Activated naive CD8-positive, alpha-beta T cell (primary cell): ENCODE data around the gene ZRANB3.
"Not testable (repeated sequence)": the region's sequence is repeated elsewhere in the genome, so short reads cannot be mapped to it uniquely, and the experiment has no call there.

ENCODE experiments used
- H3K27ac Mint-ChIP-seq: one replicate; pipeline ENCODE4 v1.8.0; 2021; ENCODE audit warnings: mixed read lengths
- H3K27me3 Mint-ChIP-seq: one replicate; pipeline ENCODE4 v1.8.0; 2021; ENCODE audit warnings: mixed read lengths
- H3K36me3 Mint-ChIP-seq: one replicate; pipeline ENCODE4 v1.8.0; 2021; ENCODE audit warnings: mixed read lengths
- H3K4me1 Mint-ChIP-seq: one replicate; pipeline ENCODE4 v1.8.0; 2021; ENCODE audit warnings: low read depth, mixed read lengths
- H3K4me3 Mint-ChIP-seq: one replicate; pipeline ENCODE4 v1.8.0; 2021; ENCODE audit warnings: mild to moderate bottlenecking, mixed read lengths
- H3K9me3 Mint-ChIP-seq: one replicate; pipeline ENCODE4 v1.8.0; 2021; ENCODE audit warnings: low read depth, mixed read lengths

ZRANB3 gene

DNA sequence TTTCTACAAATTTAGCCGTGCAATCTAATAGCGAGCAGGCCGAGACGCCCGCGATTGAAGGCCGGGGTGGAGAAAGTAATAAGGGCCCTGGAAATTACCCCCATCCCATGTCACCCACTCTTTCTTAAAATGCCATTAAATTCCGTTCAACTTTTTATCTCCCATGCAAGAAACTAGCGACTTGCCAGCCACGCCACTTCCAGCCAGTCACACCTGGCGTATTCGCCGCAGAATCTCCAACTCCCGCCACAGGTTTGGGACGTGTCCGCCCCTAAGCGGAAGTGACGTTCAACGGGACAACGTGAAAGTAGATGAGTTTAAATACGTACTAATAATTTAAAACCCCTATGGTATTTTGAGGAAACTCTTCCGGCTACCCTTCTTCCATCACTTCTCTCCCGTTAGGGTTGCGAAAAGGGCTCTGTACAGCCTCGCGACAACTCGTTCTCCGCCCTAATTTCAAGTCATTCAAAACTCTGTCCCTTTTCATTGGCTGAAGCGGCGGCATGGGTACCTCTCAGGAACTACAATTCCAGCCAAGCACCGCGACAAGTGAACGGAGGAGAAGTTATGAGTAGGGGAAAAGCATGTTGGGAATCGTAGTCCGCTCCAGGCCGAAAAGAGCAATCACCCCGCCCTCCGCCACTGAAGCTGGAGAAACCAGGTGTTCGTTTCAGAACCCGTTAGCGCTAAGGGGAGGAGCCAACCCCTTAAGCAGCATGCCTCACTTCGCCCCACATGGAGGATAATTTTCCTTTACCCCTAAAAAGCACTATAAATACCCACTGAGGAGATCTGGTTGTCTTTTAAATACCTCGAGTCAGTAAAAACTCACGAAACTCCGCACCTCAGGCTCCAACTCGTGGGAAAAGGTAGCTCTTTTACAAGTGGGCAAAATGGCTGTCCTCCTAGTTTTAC, at the start of gene ZRANB3:
ZRANB3 (minus strand) TSS at position 906 of the 918 bp plus-strand sequence.
- H3K36me3 Mint-ChIP-seq: peaks cover 2% of the 10 kb centered on the region
- H3K9me3 Mint-ChIP-seq: no peaks in the 10 kb centered on the region
- H3K4me1 Mint-ChIP-seq: peaks cover 32% of the 10 kb centered on the region
- H3K27ac Mint-ChIP-seq: peak within 1 kb of the TSS; percentile 85
- H3K27me3 Mint-ChIP-seq: no peaks in the 10 kb centered on the region
- H3K4me3 Mint-ChIP-seq: no peak within 1 kb of the TSS

DNA sequence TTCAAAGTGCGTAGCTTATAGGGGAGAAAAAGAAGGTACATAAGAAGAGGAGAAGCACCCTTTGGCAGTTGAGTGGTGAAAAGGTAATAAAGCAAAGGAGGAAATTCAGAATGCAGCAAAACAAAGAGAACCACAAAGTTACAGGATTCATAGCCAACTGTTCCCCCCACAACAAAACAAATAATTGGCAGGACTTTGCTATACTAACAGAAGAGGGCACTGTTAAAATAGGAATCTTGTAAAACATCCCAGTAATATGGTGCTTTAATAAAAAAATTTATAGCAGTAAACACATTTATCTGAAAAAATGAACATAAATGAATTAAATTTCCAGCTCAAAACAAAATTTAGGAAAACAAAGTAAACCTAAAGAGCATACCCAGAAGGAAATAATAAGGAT, 42.6 kb upstream of the ZRANB3 start:
- H3K9me3 Mint-ChIP-seq: no peaks in the 10 kb centered on the region
- peaks cover 4% of the 10 kb centered on the region for H3K36me3 Mint-ChIP-seq
- H3K4me1 Mint-ChIP-seq: no peaks in the 10 kb centered on the region
- no peak overlapping the region for H3K4me3 Mint-ChIP-seq
- no peak overlapping the region for H3K27ac Mint-ChIP-seq
- no peaks in the 10 kb centered on the region for H3K27me3 Mint-ChIP-seq

DNA sequence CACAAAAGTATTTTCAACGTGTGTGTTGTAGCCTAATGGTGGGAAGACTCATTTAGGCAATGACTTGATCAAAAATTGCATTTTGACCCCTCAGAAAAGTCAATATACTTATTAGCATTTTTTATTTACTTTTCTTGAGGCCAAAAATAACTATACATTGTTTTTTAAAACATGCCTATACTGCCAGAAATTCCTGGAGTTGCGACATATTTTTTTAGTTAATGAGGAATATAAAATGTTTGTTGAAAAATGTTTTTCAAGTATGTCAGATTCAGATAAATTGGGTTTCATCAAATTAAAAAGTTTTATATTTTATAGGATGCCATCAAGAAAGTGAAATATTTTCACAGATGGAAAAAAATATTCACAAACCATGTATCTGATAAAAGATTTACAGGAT, 39.9 kb upstream of the ZRANB3 start:
- H3K4me1 Mint-ChIP-seq: no peaks in the 10 kb centered on the region
- H3K27ac Mint-ChIP-seq: no peak overlapping the region
- no peaks in the 10 kb centered on the region for H3K27me3 Mint-ChIP-seq
- H3K9me3 Mint-ChIP-seq: no peaks in the 10 kb centered on the region
- H3K4me3 Mint-ChIP-seq: no peak overlapping the region
- peaks cover 6% of the 10 kb centered on the region for H3K36me3 Mint-ChIP-seq

DNA sequence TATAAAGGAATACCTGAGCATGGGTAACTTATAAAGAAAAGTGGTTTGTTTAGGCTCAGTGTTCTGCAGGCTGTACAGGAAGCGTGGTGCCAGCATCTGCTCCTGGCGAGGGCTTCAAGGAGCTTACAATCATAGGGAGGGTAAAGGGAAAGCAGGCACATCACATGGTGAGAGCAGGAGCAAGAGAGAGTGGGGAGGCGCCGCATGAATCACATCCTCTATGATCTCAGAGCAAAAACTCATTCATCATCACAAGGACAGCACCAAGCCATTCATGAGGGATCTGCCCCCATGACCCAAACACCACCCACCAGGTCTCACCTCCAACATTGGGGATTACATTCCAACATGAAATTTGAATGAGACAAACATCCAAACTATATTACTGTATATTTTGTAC, 32.8 kb upstream of the ZRANB3 start:
- H3K4me1 Mint-ChIP-seq: peaks cover 13% of the 10 kb centered on the region
- no peaks in the 10 kb centered on the region for H3K27me3 Mint-ChIP-seq
- H3K4me3 Mint-ChIP-seq: no peak overlapping the region
- H3K36me3 Mint-ChIP-seq: peaks cover 5% of the 10 kb centered on the region
- no peaks in the 10 kb centered on the region for H3K9me3 Mint-ChIP-seq
- H3K27ac Mint-ChIP-seq: peak overlapping the region; percentile 71

DNA sequence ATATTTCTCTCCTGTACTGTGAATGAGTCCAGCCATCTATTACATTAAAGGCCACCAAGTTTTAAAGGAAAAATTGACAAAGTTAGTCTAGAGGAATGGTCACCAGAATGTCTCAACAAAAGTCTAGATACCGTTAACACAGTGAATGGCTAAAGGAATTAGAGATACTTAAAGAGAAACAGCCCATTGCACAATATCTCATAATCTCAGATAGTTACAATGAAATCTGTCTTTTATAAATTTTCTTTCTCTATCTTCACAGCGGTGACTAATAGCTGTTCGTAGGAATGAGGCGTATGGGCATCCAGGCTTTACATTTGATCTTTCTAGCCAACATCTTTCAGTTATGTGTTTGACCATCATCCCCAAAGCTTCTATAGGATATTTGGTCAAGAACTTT, 30.9 kb upstream of the ZRANB3 start:
- Mint-ChIP-seq H3K9me3 (no peaks in the 10 kb centered on the region), H3K27me3 (no peaks in the 10 kb centered on the region), H3K36me3 (peaks cover 2% of the 10 kb centered on the region), H3K27ac (no peak overlapping the region), H3K4me1 (peaks cover 22% of the 10 kb centered on the region), H3K4me3 (no peak overlapping the region)

DNA sequence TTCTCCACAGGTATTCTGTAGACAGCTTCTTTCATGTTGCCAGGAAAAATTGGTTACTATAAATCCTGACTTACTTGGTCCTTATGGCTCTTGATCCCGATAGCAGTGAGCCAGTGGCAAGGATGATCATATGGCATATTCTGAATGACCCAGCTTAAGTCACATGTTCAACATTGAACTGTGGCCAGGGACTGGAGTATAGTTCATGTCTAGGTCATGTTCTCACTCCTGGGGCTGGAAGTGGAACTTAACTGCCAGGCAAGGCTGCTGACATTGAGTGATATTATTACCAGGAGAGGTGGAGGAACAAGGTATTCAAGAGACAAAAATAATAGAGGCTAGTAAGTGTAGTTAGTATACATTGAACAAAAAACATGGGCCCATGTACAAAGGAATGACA, 26.5 kb upstream of the ZRANB3 start:
- Mint-ChIP-seq H3K4me3 (no peak overlapping the region), H3K27me3 (no peaks in the 10 kb centered on the region), H3K9me3 (no peaks in the 10 kb centered on the region), H3K4me1 (peaks cover 27% of the 10 kb centered on the region), H3K27ac (no peak overlapping the region), H3K36me3 (peaks cover 10% of the 10 kb centered on the region)

DNA sequence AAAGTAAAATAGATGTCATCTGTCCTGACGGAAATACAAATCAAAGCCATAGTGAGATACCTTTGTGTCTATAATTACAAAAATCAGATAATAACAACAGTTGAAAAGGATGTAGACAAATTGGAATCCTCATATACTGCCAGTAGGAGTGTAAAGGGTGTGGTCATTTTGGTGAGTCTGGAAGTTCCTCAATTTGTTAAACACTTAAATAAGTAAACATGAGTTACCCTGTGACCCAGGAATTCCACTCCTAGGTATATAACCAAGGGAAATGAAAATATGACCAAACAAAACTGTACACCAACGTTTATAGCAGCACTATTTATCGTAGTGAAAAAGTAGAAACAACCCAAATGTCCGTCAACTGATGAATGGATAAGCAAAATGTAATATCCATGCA, 24.3 kb upstream of the ZRANB3 start:
- Mint-ChIP-seq H3K9me3 (no peaks in the 10 kb centered on the region), H3K36me3 (peaks cover 10% of the 10 kb centered on the region), H3K4me1 (peaks cover 34% of the 10 kb centered on the region), H3K27ac (no peak overlapping the region), H3K27me3 (no peaks in the 10 kb centered on the region), H3K4me3 (no peak overlapping the region)

DNA sequence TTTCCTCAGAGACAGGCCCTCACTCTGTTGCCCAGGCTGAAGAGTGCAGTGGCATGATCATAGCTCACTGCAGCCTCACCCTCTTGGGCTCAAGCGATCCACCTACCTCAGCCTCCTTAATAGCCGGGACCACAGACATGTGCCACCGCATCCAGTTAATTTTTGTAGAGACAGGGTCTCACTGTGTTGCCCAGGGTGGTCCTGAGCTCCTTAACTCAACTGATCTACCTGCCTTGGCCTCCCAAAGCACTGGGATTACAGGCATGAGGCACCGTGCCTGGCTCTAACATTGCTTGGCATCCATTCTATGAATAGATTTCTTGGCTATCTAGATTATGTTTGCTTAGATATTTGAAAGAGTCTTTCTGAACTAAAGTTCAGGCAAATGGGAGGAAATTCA, 21.9 kb upstream of the ZRANB3 start:
- no peaks in the 10 kb centered on the region for H3K9me3 Mint-ChIP-seq
- no peak overlapping the region for H3K27ac Mint-ChIP-seq
- H3K27me3 Mint-ChIP-seq: no peaks in the 10 kb centered on the region
- H3K4me3 Mint-ChIP-seq: no peak overlapping the region
- H3K4me1 Mint-ChIP-seq: peaks cover 33% of the 10 kb centered on the region
- H3K36me3 Mint-ChIP-seq: peaks cover 13% of the 10 kb centered on the region

DNA sequence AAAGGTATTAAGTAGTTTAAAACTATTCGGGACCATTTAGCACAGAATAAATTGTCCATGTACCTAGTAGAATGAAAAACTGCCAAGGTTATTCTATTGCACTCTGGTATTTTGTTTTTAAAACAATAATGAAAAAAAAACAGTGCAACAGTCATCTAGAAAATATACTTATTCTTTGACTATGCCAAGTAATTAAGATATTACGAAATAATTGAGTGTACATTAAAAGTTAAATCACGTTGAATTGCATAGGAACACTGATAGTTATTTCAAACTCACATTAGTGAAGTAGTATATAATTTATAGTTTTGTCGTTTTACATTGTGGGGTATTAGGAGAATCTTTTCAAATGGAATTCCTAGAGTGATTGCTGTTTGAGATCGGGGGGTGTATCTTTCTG, 20.3 kb upstream of the ZRANB3 start:
- H3K4me3 Mint-ChIP-seq: no peak overlapping the region
- H3K36me3 Mint-ChIP-seq: peaks cover 13% of the 10 kb centered on the region
- H3K27ac Mint-ChIP-seq: no peak overlapping the region
- no peaks in the 10 kb centered on the region for H3K9me3 Mint-ChIP-seq
- H3K4me1 Mint-ChIP-seq: peaks cover 32% of the 10 kb centered on the region
- H3K27me3 Mint-ChIP-seq: no peaks in the 10 kb centered on the region

DNA sequence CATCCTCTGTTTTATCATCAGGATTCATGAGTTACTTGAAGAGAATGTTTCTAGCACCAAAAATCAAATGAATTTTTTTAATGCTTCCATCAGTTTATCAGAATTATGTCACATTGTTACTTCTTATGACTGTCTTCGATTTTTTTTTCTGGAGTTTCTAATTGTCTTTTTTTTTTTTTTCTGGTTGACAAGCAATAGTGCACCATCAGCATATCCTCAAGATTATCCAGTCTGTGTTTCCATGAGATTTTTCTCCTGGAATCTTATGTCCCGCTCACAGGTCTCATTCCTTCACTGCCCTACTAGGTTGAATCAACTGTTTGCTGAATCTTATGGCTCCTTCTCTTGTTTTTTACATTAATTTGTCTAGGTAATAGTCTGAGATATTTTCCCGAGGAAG, 16.3 kb upstream of the ZRANB3 start:
- Mint-ChIP-seq H3K27me3 (no peaks in the 10 kb centered on the region), H3K4me3 (no peak overlapping the region), H3K36me3 (peaks cover 3% of the 10 kb centered on the region), H3K27ac (no peak overlapping the region), H3K4me1 (peaks cover 41% of the 10 kb centered on the region), H3K9me3 (no peaks in the 10 kb centered on the region)

DNA sequence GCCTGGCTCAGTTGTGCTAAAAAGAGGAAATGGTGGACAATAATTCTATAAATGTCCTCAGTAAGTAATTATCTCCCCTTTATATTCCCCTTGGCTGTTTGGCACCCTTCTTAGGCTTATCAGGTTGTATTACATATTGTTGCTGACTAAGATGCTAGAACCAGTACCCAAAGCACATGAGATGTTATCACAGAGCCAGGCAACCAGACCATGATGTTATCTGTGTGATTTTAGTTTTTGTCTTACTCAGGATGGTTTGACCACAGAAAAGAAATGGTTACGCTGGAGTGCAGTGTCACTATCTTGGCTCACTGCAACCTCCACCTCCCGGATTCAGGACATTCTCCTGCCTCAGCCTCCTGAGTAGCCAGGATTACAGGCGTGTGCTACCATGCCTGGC, 15.4 kb upstream of the ZRANB3 start:
- no peaks in the 10 kb centered on the region for H3K27me3 Mint-ChIP-seq
- H3K27ac Mint-ChIP-seq: no peak overlapping the region
- H3K9me3 Mint-ChIP-seq: no peaks in the 10 kb centered on the region
- H3K4me1 Mint-ChIP-seq: peaks cover 43% of the 10 kb centered on the region
- no peak overlapping the region for H3K4me3 Mint-ChIP-seq
- peaks cover 3% of the 10 kb centered on the region for H3K36me3 Mint-ChIP-seq

DNA sequence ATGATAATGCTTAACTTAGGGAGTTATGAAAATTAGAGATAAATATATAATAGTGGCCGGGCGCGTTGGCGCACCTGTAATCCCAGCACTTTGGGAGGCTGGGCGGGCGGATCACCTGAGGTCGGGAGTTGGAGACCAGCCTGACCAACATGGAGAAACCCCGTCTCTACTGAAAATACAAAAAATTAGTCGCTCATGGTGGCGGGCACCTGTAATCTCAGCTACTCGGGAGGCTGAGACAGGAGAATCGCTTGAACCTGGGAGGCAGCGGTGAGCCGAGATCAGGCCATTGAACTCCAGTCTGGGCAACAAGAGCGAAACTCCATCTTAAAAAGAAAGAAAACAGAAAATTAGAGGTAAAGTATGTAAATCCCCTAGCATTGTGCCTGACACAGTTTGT, 2.5 kb upstream of the ZRANB3 start:
- not testable (repeated sequence) for H3K9me3 Mint-ChIP-seq, H3K27ac Mint-ChIP-seq, H3K36me3 Mint-ChIP-seq, H3K27me3 Mint-ChIP-seq
- Mint-ChIP-seq H3K4me1 (peaks cover 35% of the 10 kb centered on the region), H3K4me3 (peak overlapping the region; percentile 30)

DNA sequence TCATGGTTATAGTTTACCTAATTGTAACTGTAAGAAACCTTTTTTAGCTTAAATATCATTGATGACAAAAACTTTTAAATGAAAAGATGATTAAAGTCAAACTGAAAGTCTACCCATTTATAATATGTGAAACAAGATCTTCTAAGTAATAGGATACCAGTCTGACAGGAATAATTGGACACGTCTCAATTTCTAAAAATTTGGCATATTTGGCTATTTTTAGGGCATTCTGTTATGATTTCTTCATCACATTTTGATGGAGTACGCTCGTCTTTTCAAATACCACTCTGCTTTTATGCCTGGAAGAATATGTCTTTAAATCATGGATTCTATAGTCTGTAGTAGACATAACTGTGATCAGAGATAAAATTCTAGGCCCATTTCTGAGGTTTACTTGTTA, 1.6 kb upstream of the ZRANB3 start:
- no peaks in the 10 kb centered on the region for H3K27me3 Mint-ChIP-seq
- H3K4me3 Mint-ChIP-seq: no peak overlapping the region
- H3K27ac Mint-ChIP-seq: peak overlapping the region; percentile 58
- peaks cover 2% of the 10 kb centered on the region for H3K36me3 Mint-ChIP-seq
- no peaks in the 10 kb centered on the region for H3K9me3 Mint-ChIP-seq
- peaks cover 36% of the 10 kb centered on the region for H3K4me1 Mint-ChIP-seq

DNA sequence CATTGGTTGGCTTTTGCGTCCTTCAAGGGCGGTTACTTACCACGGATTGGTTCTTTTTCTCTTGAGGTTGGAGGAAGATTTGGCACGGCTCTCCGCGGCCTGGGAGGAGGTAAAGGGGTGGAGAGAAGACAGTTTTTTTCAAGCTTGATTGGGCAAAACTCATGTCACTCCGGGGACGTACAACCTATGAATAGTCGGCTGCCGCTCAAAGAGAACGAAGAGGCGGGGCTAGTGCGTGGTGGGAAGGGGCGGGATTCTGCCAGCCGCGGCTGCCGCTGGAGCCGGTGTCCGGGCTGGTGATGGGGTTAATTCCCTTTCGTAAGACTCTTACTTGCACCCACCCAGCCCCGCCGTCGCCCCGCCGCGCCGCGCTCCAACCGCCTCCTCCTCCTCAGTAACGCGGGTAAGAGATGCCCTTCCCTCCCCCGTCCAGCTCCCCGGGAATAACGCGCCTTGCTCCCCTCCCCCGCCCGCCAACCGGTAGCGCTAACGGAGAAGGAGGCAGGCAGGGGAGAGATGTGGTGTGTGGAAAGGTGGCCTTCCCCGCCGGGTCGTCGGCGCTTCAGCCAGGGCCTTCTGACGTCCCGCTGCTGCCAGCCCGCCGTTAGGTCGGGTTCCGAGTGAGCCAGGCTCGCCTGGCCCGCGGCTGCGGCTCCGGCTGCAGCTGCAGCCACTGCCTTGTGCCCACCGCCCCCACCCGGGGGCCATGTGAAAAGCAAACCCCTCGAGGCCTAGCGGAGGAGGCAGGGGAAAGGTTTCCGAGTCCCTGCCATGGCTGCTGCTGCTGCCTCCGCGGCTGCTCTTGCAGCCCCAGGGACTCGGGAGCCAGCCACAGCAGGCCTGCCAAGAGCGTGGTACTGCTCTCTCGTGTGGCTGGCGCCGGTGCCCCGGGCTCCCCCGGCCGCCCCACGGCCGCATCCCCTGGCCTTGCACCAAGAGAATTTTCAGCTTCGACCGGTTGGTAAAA, 496 bp upstream of the ZRANB3 start, which contains the start of gene R3HDM1:
R3HDM1 (plus strand) TSS at position 254 of the 967 bp plus-strand sequence. CDS start 73,362 bp downstream, outside the sequence.
- peak within 1 kb of the TSS; percentile 85 for H3K27ac Mint-ChIP-seq
- no peak within 1 kb of the TSS for H3K4me3 Mint-ChIP-seq
- H3K36me3 Mint-ChIP-seq: peaks cover 2% of the 10 kb centered on the region
- no peaks in the 10 kb centered on the region for H3K27me3 Mint-ChIP-seq
- H3K4me1 Mint-ChIP-seq: peaks cover 35% of the 10 kb centered on the region
- H3K9me3 Mint-ChIP-seq: no peaks in the 10 kb centered on the region

DNA sequence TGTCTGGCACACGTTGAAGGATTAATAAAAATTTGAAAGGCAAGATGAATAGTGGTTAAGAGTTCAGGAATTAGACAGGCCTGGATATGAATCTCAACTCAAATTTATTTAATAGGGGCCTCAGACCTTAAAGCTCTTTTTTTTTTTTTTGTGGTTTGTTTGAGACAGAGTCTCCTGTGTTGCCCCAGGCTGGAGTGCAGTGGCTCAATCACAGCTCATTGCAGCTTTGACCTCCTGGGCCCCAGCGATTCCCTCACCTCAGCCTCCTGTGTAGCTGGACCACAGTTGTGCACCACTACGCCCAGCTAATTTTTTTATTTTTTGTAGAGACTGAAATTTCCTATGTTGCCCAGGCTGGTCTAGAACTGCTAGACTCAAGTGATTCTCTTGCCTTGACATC, 3.0 kb downstream of the ZRANB3 start:
- Mint-ChIP-seq H3K36me3 (peaks cover 3% of the 10 kb centered on the region), H3K27ac (no peak overlapping the region), H3K4me3 (no peak overlapping the region), H3K27me3 (no peaks in the 10 kb centered on the region), H3K4me1 (peaks cover 15% of the 10 kb centered on the region), H3K9me3 (no peaks in the 10 kb centered on the region)
